GM12864 (cell line): ENCODE measurements around the gene IL10.

Experiments used
- DNase-seq: peaks from one replicate; pipeline ENCODE4 v3.0.0-alpha.2; 2011; ENCODE audit warnings: low read depth
- H3K4me3 ChIP-seq: 2 replicates; pipeline ENCODE4 v1.5.1; 2011; ENCODE audit warnings: mild to moderate bottlenecking, low read depth, low read length, control low read depth
- TF ChIP-seq, protein P1 (sequence below): IDR thresholded peaks from 2 replicates; pipeline ENCODE4 v1.5.1; 2011; ENCODE audit warnings: low read depth, mild to moderate bottlenecking, moderate library complexity, low read length, control low read depth, inconsistent platforms; ENCODE audit errors: missing control alignments

The IL10 gene

GRCh38 chr1:206742719-206743383 is 29.4 kb downstream of the IL10 start:
- TF ChIP-seq, protein P1, sequence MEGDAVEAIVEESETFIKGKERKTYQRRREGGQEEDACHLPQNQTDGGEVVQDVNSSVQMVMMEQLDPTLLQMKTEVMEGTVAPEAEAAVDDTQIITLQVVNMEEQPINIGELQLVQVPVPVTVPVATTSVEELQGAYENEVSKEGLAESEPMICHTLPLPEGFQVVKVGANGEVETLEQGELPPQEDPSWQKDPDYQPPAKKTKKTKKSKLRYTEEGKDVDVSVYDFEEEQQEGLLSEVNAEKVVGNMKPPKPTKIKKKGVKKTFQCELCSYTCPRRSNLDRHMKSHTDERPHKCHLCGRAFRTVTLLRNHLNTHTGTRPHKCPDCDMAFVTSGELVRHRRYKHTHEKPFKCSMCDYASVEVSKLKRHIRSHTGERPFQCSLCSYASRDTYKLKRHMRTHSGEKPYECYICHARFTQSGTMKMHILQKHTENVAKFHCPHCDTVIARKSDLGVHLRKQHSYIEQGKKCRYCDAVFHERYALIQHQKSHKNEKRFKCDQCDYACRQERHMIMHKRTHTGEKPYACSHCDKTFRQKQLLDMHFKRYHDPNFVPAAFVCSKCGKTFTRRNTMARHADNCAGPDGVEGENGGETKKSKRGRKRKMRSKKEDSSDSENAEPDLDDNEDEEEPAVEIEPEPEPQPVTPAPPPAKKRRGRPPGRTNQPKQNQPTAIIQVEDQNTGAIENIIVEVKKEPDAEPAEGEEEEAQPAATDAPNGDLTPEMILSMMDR: no peak
- H3K4me3 ChIP-seq: no peak overlapping the region
- no peak for DNase-seq

GRCh38 chr1:206741142-206741701 is 31.1 kb downstream of the IL10 start:
- H3K4me3 ChIP-seq: no peak overlapping the region
- TF ChIP-seq, protein P1: no peak
- no peak for DNase-seq

DNA sequence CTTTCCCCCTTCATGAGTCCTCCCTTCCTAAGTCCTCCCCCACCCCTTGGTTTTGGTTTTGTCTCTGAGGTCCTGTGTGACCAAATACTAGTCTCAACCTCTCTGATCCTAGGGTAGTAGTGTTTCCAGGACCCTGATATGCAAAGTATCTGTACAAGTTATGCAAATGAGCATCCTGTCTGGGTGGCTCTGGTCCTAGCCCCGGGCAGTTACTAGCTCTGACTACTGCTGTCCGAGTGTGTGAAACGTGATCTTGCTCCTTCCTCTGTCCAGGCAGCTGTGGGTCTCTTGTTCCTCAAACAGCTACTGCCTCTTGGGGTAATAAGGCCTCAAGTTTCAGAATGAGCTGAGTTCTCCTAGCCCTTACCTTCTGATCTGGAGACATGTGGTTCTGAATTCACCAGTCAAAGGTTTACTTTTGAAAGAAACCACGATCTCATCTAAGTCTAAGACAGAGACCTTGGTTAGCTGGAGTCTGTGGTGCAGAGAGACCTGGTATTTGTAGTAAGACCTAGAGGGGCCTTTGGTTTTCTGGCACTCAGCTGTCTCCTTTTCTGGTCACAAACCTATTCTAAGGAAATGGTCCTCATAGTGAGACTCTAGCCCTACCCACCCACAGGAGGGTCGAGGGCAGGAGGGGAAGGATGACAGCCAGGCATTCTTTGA is 32.8 kb downstream of the IL10 start:
- DNase-seq: peak; percentile 99
- H3K4me3 ChIP-seq: no peak overlapping the region
- TF ChIP-seq, protein P1: no peak

GRCh38 chr1:206738370-206739366 is 33.6 kb downstream of the IL10 start:
- DNase-seq: no peak
- TF ChIP-seq, protein P1: no peak
- H3K4me3 ChIP-seq: no peak overlapping the region; the same call in 1 of the 2 replicates

DNA sequence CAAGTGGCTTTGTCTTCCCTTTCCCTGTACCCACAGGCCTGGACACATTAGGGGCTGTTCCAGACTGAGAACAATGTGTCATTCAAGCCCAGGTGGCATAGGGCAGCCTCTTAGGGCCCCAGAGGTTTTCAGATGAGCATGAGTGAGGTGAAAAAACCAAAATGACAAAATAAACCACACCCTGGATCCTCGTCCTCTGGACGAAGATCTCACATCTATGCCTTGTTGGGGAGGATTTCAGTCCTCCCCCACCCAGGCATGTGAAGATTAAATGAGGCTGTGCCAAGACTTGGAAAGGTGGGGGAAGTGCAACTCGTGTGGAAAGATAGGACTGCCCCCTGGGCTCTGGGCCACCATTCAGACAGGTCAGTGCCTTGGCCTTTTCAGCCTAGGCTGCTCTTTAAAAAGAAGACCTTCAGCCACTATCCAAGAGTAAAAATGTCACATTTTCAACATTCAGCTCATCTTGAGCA is 34.5 kb downstream of the IL10 start:
- DNase-seq: no peak
- TF ChIP-seq, protein P1: no peak
- no peak overlapping the region for H3K4me3 ChIP-seq

DNA sequence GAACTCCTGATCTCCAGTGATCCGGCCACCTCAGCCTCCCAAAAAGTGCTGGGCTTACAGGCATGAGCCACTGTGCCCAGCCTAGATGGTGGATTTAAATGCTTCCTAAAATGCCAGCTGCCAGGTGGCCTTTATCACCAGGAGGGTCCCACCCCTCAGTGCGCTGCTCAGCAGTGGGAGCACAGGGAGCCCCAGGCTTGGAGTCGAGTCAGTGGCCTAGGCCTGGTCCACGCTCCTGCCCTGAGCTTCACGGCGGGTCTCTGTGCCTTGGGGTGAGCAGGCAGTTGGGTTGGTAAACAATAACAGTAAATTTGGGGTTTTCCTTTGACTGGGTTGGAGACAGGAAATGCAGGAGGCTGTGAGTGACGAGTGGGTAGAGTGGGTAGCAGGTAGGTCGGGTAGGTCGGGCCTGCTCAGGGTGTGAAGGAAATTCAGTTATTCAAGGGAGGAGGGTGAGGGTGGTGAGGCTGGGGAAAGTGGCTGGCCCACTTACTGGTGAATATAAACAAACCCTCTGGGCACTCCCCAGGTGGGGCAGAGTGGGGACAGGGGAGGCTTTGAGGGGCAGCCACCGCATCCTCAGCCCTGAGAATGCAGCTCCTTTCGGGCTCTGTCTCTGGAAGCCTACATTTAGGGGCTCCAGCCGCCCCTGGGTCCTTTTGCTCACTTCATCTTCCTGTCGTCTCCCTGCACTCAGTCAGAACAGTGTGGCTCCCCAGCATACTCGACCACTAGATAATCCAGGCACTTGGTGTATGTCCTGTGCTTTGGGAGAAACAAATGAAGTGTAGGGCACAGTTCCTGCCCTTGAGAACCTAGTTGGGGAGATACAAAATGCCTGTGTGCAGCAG is 35.2 kb downstream of the IL10 start:
- H3K4me3 ChIP-seq: no peak overlapping the region
- TF ChIP-seq, protein P1: no peak
- DNase-seq: no peak
